NCI-H510A treated with DMSO at 0.1 percent for 48 hours (cell line): ENCODE data around the gene OTOG.

ENCODE experiments used
- DNase-seq: peaks from one replicate; lab custom pipeline; 2025; lab: John Stamatoyannopoulos, UW

Gene OTOG

DNA sequence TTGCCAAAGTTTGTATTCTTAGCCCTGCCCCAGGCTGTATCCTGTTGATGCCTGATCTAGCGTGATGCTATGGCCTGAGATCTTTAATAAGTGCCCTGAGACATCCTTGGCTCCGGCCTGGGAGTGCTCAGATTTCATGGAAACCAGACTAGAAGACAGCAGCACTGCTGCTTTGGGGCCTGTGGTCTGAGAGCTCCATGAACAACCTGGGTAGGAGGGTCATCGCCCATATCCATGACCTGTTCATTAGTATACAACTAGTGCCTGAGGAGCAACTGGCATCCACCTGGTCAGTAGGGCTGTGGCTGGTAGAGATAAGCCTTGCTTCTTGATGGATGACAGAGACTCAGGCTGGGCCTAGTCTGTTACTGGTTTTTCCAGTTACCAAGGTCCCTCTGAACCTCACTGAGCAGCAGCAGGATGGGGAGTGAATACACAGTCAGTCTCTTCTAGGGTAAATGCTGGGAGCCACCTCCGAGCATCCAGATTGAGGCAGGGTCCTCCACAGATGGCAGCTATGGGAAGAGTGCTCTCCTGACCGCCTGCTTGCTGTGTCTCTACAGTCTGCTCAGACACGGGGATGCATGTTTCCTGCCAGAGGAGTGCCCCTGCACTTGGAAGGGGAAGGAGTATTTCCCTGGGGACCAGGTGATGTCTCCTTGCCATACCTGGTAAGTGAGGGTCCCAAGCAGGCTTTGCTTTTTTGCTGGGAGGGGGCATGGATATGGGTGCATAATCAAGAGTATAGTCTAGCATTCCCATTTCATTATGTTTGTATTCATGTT is 39.0 kb downstream of the OTOG start:
- no peak for DNase-seq

DNA sequence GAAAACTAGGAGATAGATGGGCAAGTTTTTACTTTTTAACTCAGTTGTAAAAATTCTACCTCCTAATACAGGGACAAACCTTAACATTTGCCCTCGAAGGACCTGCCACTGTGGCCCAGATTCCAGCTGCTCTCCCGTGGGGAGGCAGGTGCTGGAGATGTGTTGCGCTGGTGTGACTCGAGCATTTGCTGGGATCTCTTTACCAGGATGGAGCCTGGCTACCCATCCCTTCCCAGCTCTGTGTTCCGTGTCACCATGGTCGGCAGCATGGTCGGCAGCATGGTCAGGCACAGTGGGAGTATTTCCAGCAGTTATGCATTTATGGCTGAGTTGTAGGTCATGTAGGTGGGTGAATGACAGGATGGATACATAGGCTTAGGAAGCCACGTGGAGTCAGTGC is 41.1 kb downstream of the OTOG start:
- DNase-seq, result no peak

DNA sequence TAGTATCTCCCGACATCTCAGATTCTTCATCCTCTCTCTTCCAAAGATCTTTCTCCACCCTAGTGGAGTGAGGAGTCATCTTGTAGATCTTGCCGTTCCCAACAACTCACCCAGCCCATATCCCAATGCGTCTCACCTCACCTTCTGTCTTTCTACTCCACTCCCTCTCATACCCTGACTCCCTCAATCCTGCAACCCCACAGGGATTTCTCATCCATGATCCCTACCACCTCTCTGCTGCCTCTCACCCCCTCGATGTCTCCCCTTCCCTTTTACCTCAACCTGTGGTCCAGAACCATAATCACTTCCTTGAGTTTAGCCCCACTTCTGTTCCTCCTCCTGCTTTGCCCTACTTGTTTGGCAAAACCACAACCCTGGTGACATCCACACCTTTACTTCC is 41.7 kb downstream of the OTOG start:
- DNase-seq, result no peak

DNA sequence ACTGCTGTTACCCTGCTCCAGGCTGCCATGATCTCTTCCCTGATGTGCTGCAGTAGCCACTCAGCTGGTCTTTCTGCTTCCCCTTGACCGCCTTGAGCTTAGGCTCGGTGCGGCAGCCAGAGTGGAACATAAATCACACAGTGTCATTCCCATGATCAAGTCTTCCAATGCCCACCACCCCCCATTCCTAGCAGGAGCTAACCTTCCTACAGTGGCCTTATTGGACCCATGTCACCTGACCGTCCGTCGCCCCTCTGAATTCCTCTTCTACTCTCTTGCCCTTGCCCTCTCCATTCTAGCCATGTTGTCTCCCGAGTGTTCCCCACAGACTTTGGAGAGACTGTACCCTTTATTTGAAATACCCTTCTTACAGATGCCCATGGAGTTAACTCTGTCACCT is 43.4 kb downstream of the OTOG start:
- DNase-seq, result no peak

DNA sequence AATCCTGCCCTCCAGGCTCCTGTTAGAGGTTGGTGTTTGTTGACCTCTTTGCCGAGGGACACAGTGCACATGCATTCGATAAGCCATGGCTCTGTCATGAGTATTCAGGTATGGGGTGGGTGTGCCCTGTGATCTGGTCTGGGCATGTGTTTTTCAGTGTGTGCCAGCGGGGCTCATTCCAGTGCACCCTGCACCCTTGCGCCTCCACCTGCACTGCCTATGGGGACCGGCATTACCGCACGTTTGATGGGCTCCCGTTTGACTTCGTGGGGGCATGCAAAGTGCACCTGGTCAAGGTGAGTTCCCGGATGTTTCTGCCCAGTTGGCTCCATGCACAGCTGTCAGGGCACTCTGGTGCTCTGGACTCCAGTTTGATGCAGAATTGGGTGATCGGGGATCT is 44.2 kb downstream of the OTOG start:
- no peak for DNase-seq

DNA sequence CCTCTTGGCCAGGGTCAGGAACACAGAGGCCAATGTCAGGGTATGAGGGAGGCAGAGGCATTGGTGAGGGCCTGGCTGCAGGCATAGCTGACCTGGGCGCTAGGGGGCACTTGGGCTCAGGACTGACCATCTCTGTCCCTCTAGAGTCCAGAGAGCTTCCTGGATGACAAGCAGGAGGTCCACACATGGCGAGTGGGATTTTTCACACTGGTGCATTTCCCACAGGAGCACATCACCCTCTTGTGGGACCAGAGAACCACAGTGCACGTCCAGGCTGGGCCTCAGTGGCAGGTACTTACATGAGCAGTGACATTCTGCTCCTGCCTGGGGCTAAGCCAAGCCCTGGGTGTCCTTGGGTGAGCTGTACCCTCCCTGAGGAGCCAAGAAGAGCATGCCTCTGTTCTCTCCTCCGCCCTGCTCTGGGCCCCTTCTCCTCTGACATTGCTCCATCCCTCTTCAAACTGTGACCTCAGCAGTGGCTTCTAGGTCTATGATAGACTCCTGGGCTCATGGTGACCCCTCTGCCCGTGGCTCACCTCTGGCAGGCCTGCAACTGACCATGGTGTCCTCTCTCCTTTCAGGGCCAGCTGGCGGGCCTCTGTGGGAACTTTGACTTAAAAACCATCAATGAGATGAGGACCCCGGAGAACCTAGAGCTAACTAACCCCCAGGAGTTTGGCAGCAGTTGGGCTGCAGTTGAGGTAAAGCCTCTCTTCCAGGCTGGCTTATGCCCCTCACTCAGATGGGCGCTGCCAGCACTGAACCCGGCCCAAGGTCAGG is 46.6 kb downstream of the OTOG start:
- no peak for DNase-seq

DNA sequence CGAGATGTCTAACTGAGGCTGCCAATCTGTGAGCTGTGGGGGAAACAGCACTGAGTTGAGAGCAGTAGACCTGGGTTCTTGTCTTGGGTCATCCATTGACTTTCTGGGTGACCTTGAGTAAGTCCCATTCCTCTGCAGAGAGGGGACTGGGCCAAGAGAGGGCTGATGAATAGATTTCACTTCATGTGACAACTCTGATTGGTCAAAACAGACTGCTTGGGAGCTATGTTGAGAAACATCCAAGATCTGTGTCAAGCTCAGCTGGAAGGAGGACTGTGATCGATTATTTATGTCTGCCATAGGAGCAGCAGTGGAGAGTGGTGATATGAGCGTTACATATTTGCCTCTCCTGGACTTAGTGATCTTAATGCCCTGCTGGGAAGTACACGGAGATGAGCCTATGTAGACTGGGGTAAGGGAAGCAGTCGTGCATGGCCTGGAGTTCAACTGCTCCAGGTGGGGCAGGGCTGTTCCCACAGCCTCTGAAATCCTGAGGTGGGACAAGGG is 47.7 kb downstream of the OTOG start:
- DNase-seq, result no peak

DNA sequence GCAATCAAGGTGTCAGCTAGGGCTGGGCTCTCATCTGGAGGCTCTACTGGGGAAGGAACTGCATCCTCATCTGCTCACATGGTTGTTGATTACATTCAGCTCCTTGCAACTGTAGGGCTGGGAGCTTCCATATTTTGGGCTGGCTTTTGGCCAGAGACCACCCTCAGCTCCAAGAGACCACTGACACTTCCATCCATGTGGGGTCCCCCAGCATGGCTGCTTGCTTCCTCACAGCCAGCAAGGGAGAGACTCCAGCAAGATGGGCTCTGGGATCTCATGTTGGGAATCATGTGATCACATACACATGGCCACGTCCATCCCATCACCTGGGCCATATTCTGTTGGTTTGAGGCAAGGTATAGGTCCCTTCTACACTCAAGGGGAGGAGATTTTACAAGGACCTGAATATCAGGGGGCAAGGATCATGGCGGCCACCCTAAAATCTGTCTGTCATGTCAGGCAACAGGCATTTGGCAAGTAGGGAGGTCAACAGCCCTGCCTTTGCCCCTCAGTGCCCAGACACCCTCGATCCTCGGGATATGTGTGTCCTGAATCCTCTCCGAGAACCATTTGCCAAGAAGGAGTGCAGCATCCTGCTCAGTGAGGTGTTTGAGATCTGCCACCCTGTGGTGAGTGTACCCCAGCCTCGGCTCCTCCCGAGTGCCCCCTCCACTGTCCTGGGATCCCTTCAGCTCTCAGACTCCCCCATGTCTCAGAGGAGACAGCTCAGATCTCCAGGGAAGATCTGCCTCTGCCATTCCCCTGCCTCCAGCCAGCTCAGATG is 48.7 kb downstream of the OTOG start:
- DNase-seq, result no peak

DNA sequence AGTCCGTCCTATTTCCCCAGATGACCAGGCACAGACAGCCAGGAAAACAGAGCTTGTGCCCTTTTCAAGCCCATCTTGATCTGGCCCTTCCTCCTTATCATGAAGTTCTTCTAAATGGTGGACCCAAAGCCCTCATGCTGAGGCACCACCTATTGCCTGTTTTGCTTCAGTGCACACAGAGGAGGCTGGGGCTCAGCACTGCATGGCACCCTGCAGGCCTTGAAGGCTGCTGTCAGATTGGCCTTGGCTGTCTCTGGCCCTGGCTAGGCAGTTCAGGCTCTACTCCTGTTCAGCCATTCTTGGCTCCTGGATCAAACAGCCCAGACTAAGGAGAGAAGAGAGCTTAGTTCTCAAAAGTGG is 49.2 kb downstream of the OTOG start:
- DNase-seq, result no peak

DNA sequence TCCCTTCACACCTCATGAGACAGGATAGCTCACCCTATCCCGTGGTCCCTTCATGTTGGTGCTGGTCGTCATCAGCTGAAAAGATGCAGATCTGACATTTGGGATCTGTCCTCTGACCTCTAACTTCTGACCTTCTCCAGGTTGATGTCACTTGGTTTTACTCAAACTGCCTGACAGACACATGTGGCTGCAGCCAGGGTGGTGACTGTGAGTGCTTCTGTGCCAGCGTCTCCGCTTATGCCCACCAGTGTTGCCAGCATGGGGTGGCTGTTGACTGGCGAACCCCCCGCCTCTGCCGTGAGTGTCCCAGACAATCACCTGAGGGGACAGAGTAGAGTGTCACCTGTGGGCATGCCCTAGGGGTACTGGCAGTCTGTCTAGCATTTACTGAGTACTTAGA is 49.7 kb downstream of the OTOG start:
- no peak for DNase-seq

DNA sequence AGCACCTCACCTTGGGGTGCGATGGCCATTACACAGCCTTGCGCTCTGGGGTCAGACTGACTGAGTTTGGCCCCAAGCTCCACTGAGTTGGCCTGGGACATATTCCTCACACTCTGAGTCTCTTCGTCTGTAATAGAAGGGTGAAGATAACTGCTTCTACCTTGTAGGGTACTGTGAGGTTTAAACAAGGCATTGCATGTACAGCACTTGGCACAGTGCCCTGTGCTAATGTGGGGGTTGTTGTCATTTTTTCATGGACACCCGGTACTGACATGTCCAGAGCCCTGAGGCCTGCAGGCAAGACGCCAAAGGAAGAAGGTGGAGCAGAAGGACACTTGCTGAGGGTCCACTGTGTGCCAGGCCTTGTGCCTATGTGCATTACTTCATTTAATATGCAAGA is 50.7 kb downstream of the OTOG start:
- DNase-seq, result no peak

DNA sequence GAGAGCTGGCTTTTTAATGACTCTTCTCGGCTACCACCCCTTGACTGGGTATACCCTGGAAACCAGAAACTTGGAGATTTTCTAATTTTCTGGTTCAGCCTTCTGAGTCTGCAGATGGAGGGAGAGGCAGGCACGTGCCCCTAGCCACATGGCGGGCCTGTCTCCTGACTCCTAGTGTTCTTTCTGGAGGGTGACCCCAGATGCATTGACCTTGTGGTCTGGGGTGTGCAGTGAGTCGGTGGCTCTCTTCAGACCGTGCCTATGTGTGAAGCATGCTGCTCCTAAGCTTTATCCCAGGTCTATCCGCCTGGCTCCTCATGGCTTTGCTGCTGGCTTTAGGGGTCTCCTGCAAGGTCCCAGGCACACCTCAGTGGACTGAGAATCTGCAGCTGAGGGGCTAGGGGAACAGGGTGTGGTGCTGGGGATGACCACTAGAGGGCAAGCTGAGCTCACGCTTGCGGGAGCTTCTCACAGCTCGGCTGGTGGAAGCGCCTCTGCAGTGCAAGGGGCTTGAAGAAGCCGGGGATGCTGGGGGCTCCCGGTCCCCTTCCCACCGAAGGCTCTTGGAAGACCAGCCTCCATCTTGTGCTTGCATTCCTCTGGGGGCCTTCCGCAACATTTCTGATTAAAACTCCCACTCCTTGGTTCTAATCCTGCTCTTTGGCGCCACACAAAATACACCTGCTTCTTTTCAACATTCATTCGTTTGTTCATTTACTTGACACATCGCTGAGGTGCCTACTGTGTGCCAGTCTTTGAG is 51.8 kb downstream of the OTOG start:
- DNase-seq, result no peak

DNA sequence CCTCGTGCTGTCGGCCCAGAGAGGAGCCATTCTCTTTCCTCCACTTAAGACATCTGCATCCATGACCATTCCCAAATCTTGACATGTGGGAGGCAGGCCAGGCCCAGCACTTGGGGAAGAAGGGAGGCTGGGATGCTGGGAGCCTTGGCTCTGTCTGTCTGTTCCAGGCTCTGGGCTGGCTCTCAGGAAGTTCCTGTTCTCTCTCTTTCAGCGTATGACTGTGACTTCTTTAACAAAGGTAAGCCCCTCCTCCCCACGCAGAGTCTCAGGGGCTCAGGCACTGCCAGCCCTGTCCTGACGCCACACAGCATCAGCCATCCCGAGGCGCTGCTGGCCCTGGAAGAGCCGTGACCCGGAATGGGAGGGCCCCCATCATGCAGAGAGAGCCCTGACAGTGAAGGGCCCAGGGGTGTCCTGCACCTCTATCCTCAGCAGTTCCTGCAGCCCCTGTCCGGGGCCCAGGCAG is 52.4 kb downstream of the OTOG start:
- DNase-seq, result no peak

DNA sequence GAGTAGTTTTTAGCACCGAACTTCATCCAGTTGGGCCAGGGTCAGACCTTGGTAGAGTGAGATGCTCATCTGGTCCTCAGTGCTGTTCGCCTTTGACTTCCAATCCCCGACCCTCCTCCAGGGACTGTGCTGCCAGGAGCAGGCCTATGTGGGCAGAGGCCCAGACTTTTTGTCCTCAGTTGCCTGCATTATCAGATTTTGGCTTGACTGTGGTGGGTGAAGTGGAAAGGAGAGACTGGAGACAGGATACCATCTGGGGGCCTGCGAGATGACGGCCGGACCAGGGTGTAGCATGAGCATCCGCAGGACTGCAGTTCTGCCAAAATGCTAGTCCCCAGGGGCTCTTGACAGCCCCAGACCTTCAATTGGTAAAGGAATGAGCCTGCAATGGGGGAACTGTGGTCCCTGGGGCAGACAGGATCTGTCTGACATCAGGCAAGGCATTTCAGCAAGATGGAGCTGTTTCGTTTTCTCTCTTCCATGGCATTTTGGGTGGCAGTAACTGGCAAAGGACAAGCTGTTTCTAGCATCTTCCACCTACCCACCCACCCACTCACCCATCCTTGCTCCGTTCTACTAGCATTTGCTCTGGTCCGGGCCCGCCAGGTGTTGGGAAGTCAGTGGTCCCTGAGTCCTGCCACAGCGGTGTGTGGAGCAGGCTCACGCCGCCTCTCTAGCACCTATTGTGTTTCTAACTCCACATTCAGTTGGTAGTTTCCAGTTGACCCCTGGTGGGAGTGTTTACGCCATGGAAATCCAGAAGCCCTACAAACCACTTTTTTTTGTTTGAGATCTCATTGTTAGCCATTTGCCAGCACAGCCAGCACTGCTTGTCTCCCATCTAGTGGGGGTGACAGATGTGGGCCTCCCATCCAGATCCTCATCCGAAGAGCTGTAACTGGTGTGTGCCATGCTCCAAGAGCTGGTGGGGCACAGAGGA is 53.5 kb downstream of the OTOG start:
- no peak for DNase-seq

DNA sequence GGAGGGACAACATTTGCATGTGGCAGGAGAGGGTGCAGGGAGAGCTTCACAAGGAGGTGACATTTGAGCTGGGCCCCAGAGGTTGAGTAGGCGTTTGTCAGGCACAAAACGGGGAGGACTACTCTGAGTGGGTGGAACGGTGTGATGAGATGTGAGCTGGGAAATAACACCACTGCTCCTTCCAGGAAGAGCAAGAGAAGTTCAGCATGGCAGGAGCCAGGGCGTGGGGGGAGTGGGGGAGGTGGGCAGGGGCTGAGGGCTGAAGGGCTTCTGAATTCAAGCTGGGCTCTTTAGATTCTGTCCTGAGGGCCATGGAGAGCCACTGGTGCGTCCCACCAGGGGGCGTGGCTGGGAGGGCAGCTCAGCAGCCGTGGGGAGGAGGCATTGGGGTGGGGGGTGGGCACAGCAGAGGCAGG is 54.2 kb downstream of the OTOG start:
- DNase-seq, result peak; percentile 11

DNA sequence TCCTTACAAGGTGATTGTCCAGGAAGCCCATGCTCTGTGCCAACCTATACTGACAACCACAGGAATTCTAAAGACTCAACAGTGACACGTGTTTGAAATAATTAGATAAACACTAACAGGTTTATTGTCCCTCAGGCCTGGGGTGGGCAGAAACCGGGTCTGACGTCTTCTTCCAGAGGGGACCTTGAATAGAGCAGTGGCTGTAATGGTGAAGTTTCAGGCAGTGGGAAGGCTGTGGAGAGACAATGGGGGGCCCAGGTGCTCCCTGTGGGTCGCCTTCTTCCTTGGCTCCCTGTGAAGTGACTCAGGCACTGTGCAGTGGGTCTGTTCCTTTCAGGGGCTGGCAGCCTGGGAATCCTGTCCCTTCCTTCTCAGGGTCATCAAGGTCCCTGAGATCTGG is 54.6 kb downstream of the OTOG start:
- DNase-seq, result no peak

DNA sequence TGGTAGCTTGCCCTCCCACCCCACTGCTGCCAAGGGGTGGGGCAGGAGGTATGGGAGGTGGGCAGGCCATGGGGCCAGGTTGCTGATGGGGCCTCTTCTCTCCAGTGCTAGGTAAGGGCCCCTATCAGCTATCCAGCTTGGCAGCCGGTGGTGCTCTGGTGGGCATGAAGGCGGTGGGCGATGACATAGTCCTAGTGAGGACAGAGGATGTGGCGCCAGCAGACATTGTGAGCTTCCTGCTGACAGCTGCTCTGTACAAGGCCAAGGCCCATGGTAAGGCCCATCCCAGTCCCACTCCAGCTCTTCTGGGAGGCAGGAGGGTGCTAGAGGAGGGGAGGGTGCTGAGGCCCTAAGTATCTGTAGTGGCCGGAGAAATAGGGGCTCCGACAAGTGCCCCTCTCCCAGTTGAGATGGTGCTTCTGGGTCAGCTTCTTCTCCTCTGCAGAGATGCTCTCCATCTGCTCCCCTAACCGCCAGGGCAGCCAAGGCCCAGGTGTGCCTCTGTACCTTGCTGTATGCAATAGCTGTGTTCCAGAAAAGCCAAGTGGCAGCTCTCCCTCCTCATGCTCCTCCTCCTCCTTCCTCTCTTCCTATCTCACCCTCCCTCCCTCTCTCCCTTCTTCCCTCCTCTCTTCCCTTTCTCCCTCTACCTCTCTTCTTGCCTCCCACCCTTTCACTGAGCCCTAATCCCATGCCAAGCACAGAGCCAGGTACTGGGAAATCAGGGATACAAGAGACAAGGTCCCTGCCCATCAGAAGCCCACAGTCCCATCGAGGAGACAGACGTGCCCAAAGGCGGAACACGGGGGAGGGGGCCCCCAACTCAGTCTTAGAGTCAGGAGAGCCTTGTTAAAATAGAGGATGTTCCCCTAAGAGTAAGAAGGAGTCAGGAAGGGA is 55.3 kb downstream of the OTOG start:
- DNase-seq, result no peak

DNA sequence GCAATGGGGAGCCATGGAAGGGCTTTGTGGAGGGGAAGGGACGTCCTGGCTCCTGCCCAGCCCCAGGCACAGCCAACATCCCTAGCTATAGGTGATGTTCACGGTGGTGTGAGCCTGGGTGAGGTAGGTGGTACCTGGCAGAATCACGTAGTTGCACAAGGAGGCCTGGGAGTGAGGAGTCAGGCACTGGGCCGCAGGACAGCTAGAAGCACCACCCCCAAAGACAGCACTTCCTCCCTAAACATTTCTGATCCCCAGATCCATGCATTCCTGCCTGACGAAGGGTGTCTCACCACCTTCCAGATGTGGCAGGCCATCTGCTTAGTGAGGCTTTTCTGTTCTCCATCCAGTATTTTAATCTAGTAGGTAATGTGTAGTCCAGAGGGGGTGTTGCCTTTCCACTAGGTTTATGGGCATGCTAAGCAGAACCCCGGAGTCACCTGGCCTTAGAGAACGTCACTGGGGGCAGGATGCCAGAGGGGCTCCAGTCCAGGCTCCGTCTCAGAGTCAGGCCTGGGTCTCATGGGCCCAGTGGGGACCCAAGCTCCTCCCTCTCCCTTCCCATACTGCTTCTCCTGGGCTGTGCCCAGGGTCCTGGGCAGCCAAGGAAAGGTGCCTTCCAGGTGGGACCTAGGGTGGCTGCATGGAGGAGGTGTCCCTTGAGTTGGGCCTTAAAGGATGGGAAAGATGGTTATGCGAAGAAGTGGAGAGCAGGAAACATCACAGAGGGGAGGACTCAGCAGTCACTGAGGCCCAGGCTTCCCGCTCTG is 56.2 kb downstream of the OTOG start:
- no peak for DNase-seq
